Activated CD8-positive, alpha-beta memory T cell treated with anti-CD3 and anti-CD28 coated beads, Interleukin-2, amount 10 ng/mL, durations not matched to agents 7 days and 5 days (primary cell): ENCODE data around the gene OR2M5. TPM values are rescaled to one million over a fixed set of nuclear protein-coding genes. Genes with fewer than 3 reads are reported as not detected.

Source experiments
- ATAC-seq: fragments of 150-1000 bp; cut with Tn5 transposase; one replicate; pipeline ENCODE4 v1.10.0; 2021; ENCODE audit warnings: moderate library complexity
- CTCF ChIA-PET: fragments of 350-600 bp; sonication (Branson Sonifier 250); formaldehyde crosslinking; loops from one replicate; lab custom pipeline; 2021; ENCODE audit warnings: antibody characterized with exemption; lab: Charles Lee
- DNase-seq: peaks from one replicate; pipeline ENCODE4 v3.0.0-alpha.2; 2020
- H3K27ac Mint-ChIP-seq: one replicate; pipeline ENCODE4 v1.8.0; 2021; ENCODE audit warnings: mild to moderate bottlenecking, mixed read lengths
- H3K27me3 Mint-ChIP-seq: one replicate; pipeline ENCODE4 v1.8.0; 2021; ENCODE audit warnings: mixed read lengths
- H3K36me3 Mint-ChIP-seq: one replicate; pipeline ENCODE4 v1.8.0; 2021; ENCODE audit warnings: mild to moderate bottlenecking, mixed read lengths
- H3K4me1 Mint-ChIP-seq: one replicate; pipeline ENCODE4 v1.8.0; 2021; ENCODE audit warnings: mixed read lengths
- H3K4me3 Mint-ChIP-seq: one replicate; pipeline ENCODE4 v1.8.0; 2021; ENCODE audit warnings: mild to moderate bottlenecking, moderate library complexity, mixed read lengths
- H3K9me3 Mint-ChIP-seq: one replicate; pipeline ENCODE4 v1.8.0; 2022; ENCODE audit warnings: low read depth, mixed read lengths
- total RNA-seq, 2 experiments: library from RNA; stranded (reverse); gene quantifications; one replicate each; pipeline ENCODE4 v1.2.3, GENCODE V29; 2021

OR2M5 gene
- total RNA-seq, 2 experiments from 2014 or later: not detected

- H3K36me3 Mint-ChIP-seq: no peaks in the 10 kb centered on the region
- no peak within 1 kb of the TSS for H3K4me3 Mint-ChIP-seq
- no peak within 1 kb of the TSS for H3K27ac Mint-ChIP-seq
- ATAC-seq: no peak
- no peaks in the 10 kb centered on the region for H3K27me3 Mint-ChIP-seq
- no peak for DNase-seq
- CTCF ChIA-PET: no interaction called here
- no peaks in the 10 kb centered on the region for H3K9me3 Mint-ChIP-seq
- H3K4me1 Mint-ChIP-seq: no peaks in the 10 kb centered on the region
Measured at GRCh38 chr1:248174521-248174920, 29.6 kb downstream of the OR2M5 start, which contains the start of gene OR2M2. TSS of gene OR2M2 (plus strand) at chr1:248174821. CDS start at chr1:248179986, 5,165 bp downstream.

GRCh38 chr1:248183996-248184395, 39.0 kb downstream of the OR2M5 start:
- H3K27ac Mint-ChIP-seq: no peak overlapping the region
- no peak overlapping the region for H3K4me3 Mint-ChIP-seq
- ATAC-seq: no peak
- H3K36me3 Mint-ChIP-seq: no peaks in the 10 kb centered on the region
- DNase-seq: no peak
- no peaks in the 10 kb centered on the region for H3K27me3 Mint-ChIP-seq
- no peaks in the 10 kb centered on the region for H3K4me1 Mint-ChIP-seq
- CTCF ChIA-PET: no interaction called here
- no peaks in the 10 kb centered on the region for H3K9me3 Mint-ChIP-seq

- H3K27me3 Mint-ChIP-seq: no peaks in the 10 kb centered on the region
- CTCF ChIA-PET: no interaction called here
- H3K27ac Mint-ChIP-seq: no peak overlapping the region
- DNase-seq (no peak), ATAC-seq (no peak)
- no peaks in the 10 kb centered on the region for H3K4me1 Mint-ChIP-seq
- H3K4me3 Mint-ChIP-seq: no peak overlapping the region
- H3K9me3 Mint-ChIP-seq: no peaks in the 10 kb centered on the region
- no peaks in the 10 kb centered on the region for H3K36me3 Mint-ChIP-seq
Measured at GRCh38 chr1:248187363-248187762, 42.4 kb downstream of the OR2M5 start.

GRCh38 chr1:248189026-248189425, 44.1 kb downstream of the OR2M5 start:
- no peaks in the 10 kb centered on the region for H3K4me1 Mint-ChIP-seq
- no peak overlapping the region for H3K4me3 Mint-ChIP-seq
- H3K9me3 Mint-ChIP-seq: no peaks in the 10 kb centered on the region
- H3K36me3 Mint-ChIP-seq: no peaks in the 10 kb centered on the region
- no peaks in the 10 kb centered on the region for H3K27me3 Mint-ChIP-seq
- H3K27ac Mint-ChIP-seq: no peak overlapping the region
- no peak for DNase-seq
- no peak for ATAC-seq
- CTCF ChIA-PET: no interaction called here

GRCh38 chr1:248194117-248194516, 49.2 kb downstream of the OR2M5 start:
- H3K4me3 Mint-ChIP-seq: no peak overlapping the region
- CTCF ChIA-PET: no interaction called here
- no peaks in the 10 kb centered on the region for H3K4me1 Mint-ChIP-seq
- H3K9me3 Mint-ChIP-seq: no peaks in the 10 kb centered on the region
- ATAC-seq (no peak), DNase-seq (no peak)
- H3K27me3 Mint-ChIP-seq: no peaks in the 10 kb centered on the region
- H3K27ac Mint-ChIP-seq: no peak overlapping the region
- no peaks in the 10 kb centered on the region for H3K36me3 Mint-ChIP-seq

Other genes starting within 250 kb of the OR2M5 start
- gene OR2W3, start 249.6 kb upstream of the OR2M5 start, total RNA-seq: not detected
- not detected for gene OR2T8, start 224.9 kb upstream of the OR2M5 start, total RNA-seq
- gene OR2AJ1, start 220.3 kb upstream of the OR2M5 start, total RNA-seq: not detected
- gene OR2L8, start 196.3 kb upstream of the OR2M5 start, total RNA-seq: not detected
- gene OR2AK2, start 179.9 kb upstream of the OR2M5 start, total RNA-seq: not detected
- not detected for gene OR2L5, start 131.5 kb upstream of the OR2M5 start, total RNA-seq
- under 1 TPM in 1 of 2 experiments, not detected in 1; 0.23 TPM for gene OR2L2, start 115.1 kb upstream of the OR2M5 start, total RNA-seq
- gene OR2L3, start 98.3 kb upstream of the OR2M5 start, total RNA-seq: not detected
- not detected for gene OR2L13, start 50.0 kb upstream of the OR2M5 start, total RNA-seq
- not detected for gene OR2M2, start 29.7 kb downstream of the OR2M5 start, total RNA-seq
- gene OR2M3, start 52.1 kb downstream of the OR2M5 start, total RNA-seq: not detected
- not detected for gene OR2M4, start 86.3 kb downstream of the OR2M5 start, total RNA-seq
- gene OR2T33, start 132.8 kb downstream of the OR2M5 start, total RNA-seq: not detected
- not detected for gene OR2T12, start 158.3 kb downstream of the OR2M5 start, total RNA-seq
- gene OR2M7, start 179.4 kb downstream of the OR2M5 start, total RNA-seq: not detected
- not detected for gene OR14C36, start 203.6 kb downstream of the OR2M5 start, total RNA-seq
- not detected for gene OR2T4, start 216.5 kb downstream of the OR2M5 start, total RNA-seq
- gene OR2T6, start 230.6 kb downstream of the OR2M5 start, total RNA-seq: not detected